A549 (cell line): ENCODE results near the gene PRKN. TPM values are rescaled to one million over a fixed set of nuclear protein-coding genes. Genes with fewer than 3 reads are reported as not detected.

Experiments
- ATAC-seq, 2 experiments: fragments of 200-7000 bp in 1 of 2; fragments of >200 bp in 1 of 2; cut with Nextera tagmentation in 1 of 2; cut with Tn5 transposase in 1 of 2; 3 replicates each; pipeline versions ENCODE4 v1.8.0 to v1.9.1; 2018 to 2020; ENCODE audit warnings: mild to moderate bottlenecking in 1 of 2, moderate library complexity in 1 of 2
- CTCF ChIA-PET: fragments of 300-600 bp; sonication (Branson Sonifier 250); formaldehyde crosslinking; extraction: SDS; loops from one replicate; lab custom pipeline; 2021; ENCODE audit warnings: antibody characterized with exemption, inconsistent platforms; lab: Yijun Ruan, JAX
- POLR2A ChIA-PET: fragments of 350-600 bp; formaldehyde crosslinking; extraction: SDS; loops from one replicate; lab custom pipeline; 2021; ENCODE audit warnings: antibody characterized with exemption, inconsistent platforms; lab: Yijun Ruan, JAX
- DNase-seq, 2 experiments: peaks; one replicate each; pipeline versions ENCODE4 v3.0.0 to v3.0.0-alpha.2; 2011 to 2016; ENCODE audit warnings: low read depth in 1 of 2, low spot score in 1 of 2
- FAIRE-seq: peaks from 2 replicates; lab custom pipeline; 2011; peaks lifted over from hg19 to GRCh38; lab: Jason Lieb, UNC
- H3K27ac ChIP-seq, 2 experiments: fragments of >200 bp; sonication (Bioruptor Twin); formaldehyde crosslinking; 3 replicates each; pipeline ENCODE4 v1.5.1; 2016 to 2017
- H3K4me1 ChIP-seq: fragments of >200 bp; sonication (Bioruptor Twin); formaldehyde crosslinking; 3 replicates; pipeline ENCODE4 v1.6.1; 2016
- H3K4me2 ChIP-seq: fragments of >200 bp; sonication (Bioruptor Twin); formaldehyde crosslinking; 3 replicates; pipeline ENCODE4 v1.6.1; 2016
- H3K4me3 ChIP-seq: fragments of >200 bp; sonication (Bioruptor Twin); formaldehyde crosslinking; 3 replicates; pipeline ENCODE4 v1.5.1; 2016
- H3K9me3 ChIP-seq: fragments of >200 bp; sonication (Bioruptor Twin); formaldehyde crosslinking; 3 replicates; pipeline ENCODE4 v1.6.1; 2016
- CBX8 ChIP-seq: fragments of 200-600 bp; sonication (generic); IDR thresholded peaks from 2 replicates; pipeline ENCODE4 v1.6.1; 2016
- CHD2 ChIP-seq: fragments of 150-350 bp; IDR thresholded peaks from 2 replicates; pipeline ENCODE4 v1.6.1; 2014; ENCODE audit warnings: low read length; ENCODE audit not compliant: partially characterized antibody
- EHF ChIP-seq: fragments of 250-450 bp; sonication (Bioruptor Pico); IDR thresholded peaks from 2 replicates; pipeline ENCODE4 v1.5.0; 2020; ENCODE audit warnings: mild to moderate bottlenecking
- EHMT2 ChIP-seq: fragments of 200-600 bp; sonication (generic); IDR thresholded peaks from 2 replicates; pipeline ENCODE4 v1.6.1; 2016; ENCODE audit warnings: antibody characterized with exemption, low read depth, mild to moderate bottlenecking, moderate library complexity
- ESRRA ChIP-seq: fragments of 150-350 bp; IDR thresholded peaks from 2 replicates; pipeline ENCODE4 v1.6.1; 2014; ENCODE audit warnings: mild to moderate bottlenecking, low read length, borderline replicate concordance
- FOXS1 ChIP-seq: fragments of 250-450 bp; sonication (Bioruptor Pico); IDR thresholded peaks from 2 replicates; pipeline ENCODE4 v1.5.0; 2020; ENCODE audit warnings: mild to moderate bottlenecking, moderate library complexity
- HDAC2 ChIP-seq: fragments of 200-600 bp; sonication (generic); IDR thresholded peaks from 2 replicates; pipeline ENCODE4 v1.6.1; 2016
- HOXA7 ChIP-seq: fragments of 250-450 bp; sonication (Bioruptor Pico); IDR thresholded peaks from 2 replicates; pipeline ENCODE4 v1.5.0; 2020; ENCODE audit warnings: mild to moderate bottlenecking, moderate library complexity
- KDM1A ChIP-seq: fragments of 200-600 bp; sonication (generic); IDR thresholded peaks from 2 replicates; pipeline ENCODE4 v1.6.1; 2016; ENCODE audit warnings: low read depth, mild to moderate bottlenecking
- MAFK ChIP-seq: fragments of 450-650 bp; IDR thresholded peaks from 2 replicates; pipeline ENCODE4 v1.6.1; 2014; ENCODE audit not compliant: partially characterized antibody
- MYC ChIP-seq: IDR thresholded peaks from 2 replicates; pipeline ENCODE4 v1.6.1; 2012; ENCODE audit warnings: mild to moderate bottlenecking, inconsistent platforms, low read length, improper control_type of control experiment, borderline replicate concordance
- NFE2L2 ChIP-seq: fragments of 150-350 bp; conservative IDR thresholded peaks from 2 replicates; pipeline ENCODE4 v1.6.1; 2014; ENCODE audit warnings: low read length
- PHF8 ChIP-seq: fragments of 200-600 bp; sonication (generic); IDR thresholded peaks from 2 replicates; pipeline ENCODE4 v1.6.1; 2016; ENCODE audit warnings: low read depth, mild to moderate bottlenecking, antibody characterized with exemption, moderate library complexity, borderline replicate concordance
- RFX5 ChIP-seq: fragments of 450-650 bp; IDR thresholded peaks from 2 replicates; pipeline ENCODE4 v1.7.1; 2014; ENCODE audit warnings: antibody characterized with exemption, mild to moderate bottlenecking, moderate library complexity
- RNF2 ChIP-seq: fragments of 200-600 bp; sonication (generic); IDR thresholded peaks from 2 replicates; pipeline ENCODE4 v1.6.1; 2016; ENCODE audit warnings: low read depth, mild to moderate bottlenecking, antibody characterized with exemption, moderate library complexity, borderline replicate concordance
- SREBF2 ChIP-seq: fragments of 450-650 bp; IDR thresholded peaks from 2 replicates; pipeline ENCODE4 v1.6.1; 2014; ENCODE audit warnings: mild to moderate bottlenecking, moderate library complexity
- ZNF302 ChIP-seq: fragments of 250-450 bp; sonication (Bioruptor Pico); IDR thresholded peaks from 2 replicates; pipeline ENCODE4 v1.9.0; 2021; ENCODE audit warnings: inconsistent platforms, mild to moderate bottlenecking, moderate library complexity
- WGBS: methylation state at CpG from one replicate; pipeline ENCODE4 v1.1.6; 2017; ENCODE audit errors: missing lambda C conversion rate; 5-methylcytosine and 5-hydroxymethylcytosine counted together
- polyA plus RNA-seq, 4 experiments: library from polyadenylated mRNA; depleted of rRNA in 3 of 4; stranded (reverse); fragments of >200 nt; fragmentation: RNase III in 1 of 4; extraction: RNeasy Plus Mini Kit Qiagen cat#74134 plus additional on column Dnase treatment in 1 of 4; gene quantifications; 2 replicates in 3 of 4; 3 replicates in 1 of 4; pipeline ENCODE4 v1.2.3, GENCODE V29; 2011 to 2017
- TF ChIP-seq, protein P1 (sequence below): fragments of >200 bp; sonication (Bioruptor Twin); formaldehyde crosslinking; IDR thresholded peaks from 3 replicates; pipeline ENCODE4 v1.5.1; 2016
- TF ChIP-seq, protein P2 (sequence below): fragments of 250-450 bp; sonication (Bioruptor Pico); IDR thresholded peaks from 2 replicates; pipeline ENCODE4 v1.5.0; 2020; ENCODE audit warnings: low read depth, mild to moderate bottlenecking, moderate library complexity
- TF ChIP-seq, protein P3 (sequence below): IDR thresholded peaks from 2 replicates; pipeline ENCODE4 v1.6.1; 2012; ENCODE audit warnings: low read depth, borderline replicate concordance
- TF ChIP-seq, protein P4 (sequence below): fragments of >200 bp; sonication (Bioruptor Twin); formaldehyde crosslinking; IDR thresholded peaks from 2 replicates; pipeline ENCODE4 v1.6.1; 2016
- TF ChIP-seq, protein P5 (sequence below): fragments of 250-450 bp; sonication (Bioruptor Pico); IDR thresholded peaks from 2 replicates; pipeline ENCODE4 v1.5.0; 2021; ENCODE audit warnings: mild to moderate bottlenecking, moderate library complexity, borderline replicate concordance
- TF ChIP-seq, protein P6 (sequence below): fragments of 150-350 bp; IDR thresholded peaks from 2 replicates; pipeline ENCODE4 v1.6.1; 2014; ENCODE audit warnings: low read depth, mild to moderate bottlenecking, low read length

PRKN gene
- polyA plus RNA-seq, 2 of the 4 experiments (the other 2 are of a cell fraction) = 0.36 to 0.39 TPM

DNA sequence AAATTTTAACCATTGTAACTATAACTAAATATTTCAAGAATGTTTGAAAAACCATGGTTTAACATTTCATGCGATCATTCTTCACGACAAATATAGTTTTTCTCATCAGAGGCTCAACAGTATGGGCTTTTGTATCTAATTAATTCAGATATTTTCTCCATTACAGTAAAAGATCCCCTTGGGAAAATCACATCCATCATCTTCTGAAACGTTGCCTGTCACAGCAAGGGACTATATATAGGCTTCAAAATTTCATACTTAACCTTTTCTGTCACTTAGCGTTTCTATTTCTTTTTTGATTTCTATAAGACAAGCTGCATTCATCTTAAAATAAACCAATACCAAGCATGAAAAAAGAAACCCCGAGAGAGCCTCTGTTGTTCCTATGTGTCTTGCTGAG, 710.0 kb downstream of the PRKN start:
- DNase-seq (no peak), FAIRE-seq (no peak)
- no peaks in the 10 kb centered on the region for H3K4me1 ChIP-seq
- POLR2A ChIA-PET = no interaction called here
- no peak overlapping the region for H3K27ac ChIP-seq
- WGBS = 63% methylated on average over 5 of the region's 5 CpGs
- CTCF ChIA-PET = no interaction called here
- no peaks in the 10 kb centered on the region for H3K9me3 ChIP-seq
- H3K4me3 ChIP-seq = no peak overlapping the region
- H3K4me2 ChIP-seq = no peak overlapping the region
- no peak for TF ChIP-seq HDAC2
- TF ChIP-seq, all 56 proteins: peak for 0
- no peak for ATAC-seq

DNA sequence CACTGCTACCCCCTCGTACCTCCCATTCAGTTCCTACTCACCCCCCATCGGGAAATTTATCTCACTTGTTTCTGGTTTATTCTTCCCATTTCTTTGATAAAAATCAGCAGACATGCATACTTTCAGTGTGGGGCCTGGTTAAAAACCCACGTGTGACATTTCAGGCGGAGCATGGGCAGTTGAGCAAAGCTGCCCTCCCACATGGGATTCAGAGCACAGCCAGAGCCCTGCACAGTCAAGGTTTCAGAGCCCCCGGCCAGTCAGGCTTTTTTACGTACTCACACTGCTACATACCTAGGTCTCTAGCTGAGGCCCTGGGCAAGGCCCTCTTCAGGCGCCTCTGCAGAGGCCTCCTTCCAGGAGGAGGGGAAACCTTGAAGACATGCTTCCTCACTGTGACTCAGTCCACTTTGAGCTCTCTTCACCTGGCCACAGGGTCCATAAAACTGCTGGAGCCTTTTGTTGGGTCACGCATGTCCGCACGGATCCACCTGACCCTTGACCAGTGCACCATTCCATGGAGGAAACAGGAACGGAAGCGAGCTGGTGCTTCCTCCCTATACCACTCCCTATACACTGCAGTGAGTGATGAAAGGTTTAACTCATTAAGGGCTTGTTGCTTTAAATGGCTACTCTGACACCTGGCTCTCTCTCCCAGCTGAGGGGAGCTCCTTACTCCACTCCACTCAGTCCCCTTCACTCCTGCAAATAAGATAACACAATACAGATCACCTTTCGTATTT, 713.3 kb downstream of the PRKN start:
- H3K4me3 ChIP-seq = no peak overlapping the region
- no peak for FAIRE-seq
- ChIA-PET CTCF (interaction anchor here (1.0 kb wide), 1 partner anchor 10 kb away, joined by 3 read pairs; no protein-coding TSS in a partner anchor), POLR2A (no interaction called here)
- DNase-seq = no peak
- 71% methylated on average over 12 of the region's 13 CpGs for WGBS
- no peaks in the 10 kb centered on the region for H3K4me1 ChIP-seq
- ATAC-seq = no peak
- no peaks in the 10 kb centered on the region for H3K9me3 ChIP-seq
- no peak for TF ChIP-seq NFE2L2
- TF ChIP-seq, protein P1, sequence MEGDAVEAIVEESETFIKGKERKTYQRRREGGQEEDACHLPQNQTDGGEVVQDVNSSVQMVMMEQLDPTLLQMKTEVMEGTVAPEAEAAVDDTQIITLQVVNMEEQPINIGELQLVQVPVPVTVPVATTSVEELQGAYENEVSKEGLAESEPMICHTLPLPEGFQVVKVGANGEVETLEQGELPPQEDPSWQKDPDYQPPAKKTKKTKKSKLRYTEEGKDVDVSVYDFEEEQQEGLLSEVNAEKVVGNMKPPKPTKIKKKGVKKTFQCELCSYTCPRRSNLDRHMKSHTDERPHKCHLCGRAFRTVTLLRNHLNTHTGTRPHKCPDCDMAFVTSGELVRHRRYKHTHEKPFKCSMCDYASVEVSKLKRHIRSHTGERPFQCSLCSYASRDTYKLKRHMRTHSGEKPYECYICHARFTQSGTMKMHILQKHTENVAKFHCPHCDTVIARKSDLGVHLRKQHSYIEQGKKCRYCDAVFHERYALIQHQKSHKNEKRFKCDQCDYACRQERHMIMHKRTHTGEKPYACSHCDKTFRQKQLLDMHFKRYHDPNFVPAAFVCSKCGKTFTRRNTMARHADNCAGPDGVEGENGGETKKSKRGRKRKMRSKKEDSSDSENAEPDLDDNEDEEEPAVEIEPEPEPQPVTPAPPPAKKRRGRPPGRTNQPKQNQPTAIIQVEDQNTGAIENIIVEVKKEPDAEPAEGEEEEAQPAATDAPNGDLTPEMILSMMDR = no peak
- TF ChIP-seq RNF2 = no peak
- no peak for TF ChIP-seq FOXS1 (CRISPR knock-in tag)
- TF ChIP-seq, protein P2, sequence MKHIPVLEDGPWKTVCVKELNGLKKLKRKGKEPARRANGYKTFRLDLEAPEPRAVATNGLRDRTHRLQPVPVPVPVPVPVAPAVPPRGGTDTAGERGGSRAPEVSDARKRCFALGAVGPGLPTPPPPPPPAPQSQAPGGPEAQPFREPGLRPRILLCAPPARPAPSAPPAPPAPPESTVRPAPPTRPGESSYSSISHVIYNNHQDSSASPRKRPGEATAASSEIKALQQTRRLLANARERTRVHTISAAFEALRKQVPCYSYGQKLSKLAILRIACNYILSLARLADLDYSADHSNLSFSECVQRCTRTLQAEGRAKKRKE (CRISPR knock-in tag) = no peak
- TF ChIP-seq, protein P3, sequence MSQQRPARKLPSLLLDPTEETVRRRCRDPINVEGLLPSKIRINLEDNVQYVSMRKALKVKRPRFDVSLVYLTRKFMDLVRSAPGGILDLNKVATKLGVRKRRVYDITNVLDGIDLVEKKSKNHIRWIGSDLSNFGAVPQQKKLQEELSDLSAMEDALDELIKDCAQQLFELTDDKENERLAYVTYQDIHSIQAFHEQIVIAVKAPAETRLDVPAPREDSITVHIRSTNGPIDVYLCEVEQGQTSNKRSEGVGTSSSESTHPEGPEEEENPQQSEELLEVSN = no peak
- TF ChIP-seq EHF (CRISPR knock-in tag) = no peak
- TF ChIP-seq, protein P4, sequence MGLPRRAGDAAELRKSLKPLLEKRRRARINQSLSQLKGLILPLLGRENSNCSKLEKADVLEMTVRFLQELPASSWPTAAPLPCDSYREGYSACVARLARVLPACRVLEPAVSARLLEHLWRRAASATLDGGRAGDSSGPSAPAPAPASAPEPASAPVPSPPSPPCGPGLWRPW = no peak
- H3K27ac ChIP-seq = no peak overlapping the region
- H3K4me2 ChIP-seq = no peak overlapping the region

DNA sequence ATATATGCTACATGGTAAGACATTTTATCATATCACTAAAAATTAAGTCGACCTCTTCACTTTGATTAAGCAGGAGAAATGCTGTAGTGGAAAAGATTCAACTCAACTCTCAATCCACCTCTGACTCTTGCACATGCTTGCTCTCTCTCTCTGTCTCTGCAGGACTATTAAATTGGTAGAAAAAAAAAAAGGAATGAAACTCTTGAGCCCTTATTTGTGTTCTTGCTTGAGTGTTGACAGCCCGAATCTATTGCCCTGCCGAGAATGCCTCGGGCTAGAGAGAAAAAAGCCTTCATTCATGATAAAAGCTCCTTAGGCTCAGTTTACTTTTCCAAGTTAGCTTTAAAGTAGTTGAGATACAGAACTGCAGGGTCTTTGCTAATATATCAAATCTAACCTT, 722.2 kb downstream of the PRKN start:
- FAIRE-seq = no peak
- 68% methylated on average over 4 of the region's 4 CpGs for WGBS
- ChIA-PET CTCF (no interaction called here), POLR2A (no interaction called here)
- DNase-seq = no peak
- no peak for TF ChIP-seq HOXA7 (CRISPR knock-in tag)
- Histone ChIP-seq H3K27ac (no peak overlapping the region), H3K4me2 (no peak overlapping the region), H3K4me3 (no peak overlapping the region), H3K4me1 (no peaks in the 10 kb centered on the region), H3K9me3 (no peaks in the 10 kb centered on the region)
- no peak for ATAC-seq

DNA sequence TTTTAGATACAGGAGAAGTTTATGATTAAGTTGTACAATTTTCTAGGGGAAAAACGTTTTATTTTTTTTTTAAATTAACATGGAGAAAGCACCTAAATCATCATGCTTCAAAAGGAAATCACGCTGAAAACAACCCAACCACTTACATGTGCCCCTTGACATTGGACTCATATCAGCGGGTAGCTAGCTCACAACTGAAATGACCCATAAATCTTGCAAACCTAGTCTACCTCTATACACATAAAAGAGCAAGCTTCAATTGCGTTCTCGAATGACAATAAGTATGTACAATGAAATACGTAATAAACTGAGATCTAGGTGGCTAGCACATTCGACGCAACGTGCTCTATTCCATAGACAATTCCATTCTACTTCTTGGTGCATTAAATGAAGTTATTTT, 730.8 kb downstream of the PRKN start:
- Histone ChIP-seq H3K4me1 (no peaks in the 10 kb centered on the region), H3K4me2 (no peak overlapping the region), H3K4me3 (no peak overlapping the region), H3K27ac (no peak overlapping the region), H3K9me3 (no peaks in the 10 kb centered on the region)
- DNase-seq = no peak
- POLR2A ChIA-PET = no interaction called here
- TF ChIP-seq ZNF302 (CRISPR knock-in tag) = no peak
- TF ChIP-seq KDM1A = no peak
- TF ChIP-seq, protein P5, sequence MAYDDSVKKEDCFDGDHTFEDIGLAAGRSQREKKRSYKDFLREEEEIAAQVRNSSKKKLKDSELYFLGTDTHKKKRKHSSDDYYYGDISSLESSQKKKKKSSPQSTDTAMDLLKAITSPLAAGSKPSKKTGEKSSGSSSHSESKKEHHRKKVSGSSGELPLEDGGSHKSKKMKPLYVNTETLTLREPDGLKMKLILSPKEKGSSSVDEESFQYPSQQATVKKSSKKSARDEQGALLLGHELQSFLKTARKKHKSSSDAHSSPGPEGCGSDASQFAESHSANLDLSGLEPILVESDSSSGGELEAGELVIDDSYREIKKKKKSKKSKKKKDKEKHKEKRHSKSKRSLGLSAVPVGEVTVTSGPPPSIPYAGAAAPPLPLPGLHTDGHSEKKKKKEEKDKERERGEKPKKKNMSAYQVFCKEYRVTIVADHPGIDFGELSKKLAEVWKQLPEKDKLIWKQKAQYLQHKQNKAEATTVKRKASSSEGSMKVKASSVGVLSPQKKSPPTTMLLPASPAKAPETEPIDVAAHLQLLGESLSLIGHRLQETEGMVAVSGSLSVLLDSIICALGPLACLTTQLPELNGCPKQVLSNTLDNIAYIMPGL (CRISPR knock-in tag) = no peak
- no peak for TF ChIP-seq CBX8
- TF ChIP-seq PHF8 = no peak
- TF ChIP-seq RFX5 = no peak
- TF ChIP-seq, protein P6, sequence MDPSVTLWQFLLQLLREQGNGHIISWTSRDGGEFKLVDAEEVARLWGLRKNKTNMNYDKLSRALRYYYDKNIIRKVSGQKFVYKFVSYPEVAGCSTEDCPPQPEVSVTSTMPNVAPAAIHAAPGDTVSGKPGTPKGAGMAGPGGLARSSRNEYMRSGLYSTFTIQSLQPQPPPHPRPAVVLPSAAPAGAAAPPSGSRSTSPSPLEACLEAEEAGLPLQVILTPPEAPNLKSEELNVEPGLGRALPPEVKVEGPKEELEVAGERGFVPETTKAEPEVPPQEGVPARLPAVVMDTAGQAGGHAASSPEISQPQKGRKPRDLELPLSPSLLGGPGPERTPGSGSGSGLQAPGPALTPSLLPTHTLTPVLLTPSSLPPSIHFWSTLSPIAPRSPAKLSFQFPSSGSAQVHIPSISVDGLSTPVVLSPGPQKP = no peak
- TF ChIP-seq MYC = no peak
- no peak for TF ChIP-seq CHD2
- no peak for TF ChIP-seq MAFK
- TF ChIP-seq EHMT2 = no peak
- TF ChIP-seq, protein P4 = no peak
- TF ChIP-seq ESRRA = no peak
- no peak for TF ChIP-seq FOXS1 (CRISPR knock-in tag)
- TF ChIP-seq SREBF2 = no peak
- no peak for FAIRE-seq
- 45% methylated on average over 9 of the region's 9 CpGs for WGBS
- ATAC-seq = no peak
- CTCF ChIA-PET = interaction anchor here (0.7 kb wide), 1 partner anchor 24 kb away, joined by 3 read pairs; no protein-coding TSS in a partner anchor
